ENCODE results near the gene C1QTNF9B.

Gene C1QTNF9B

GRCh38 chr13:23902975-23903905 lies 5.9 kb upstream of the C1QTNF9B start:
- Histone ChIP-seq H3K4me2 (ENCODE audit: low read depth, low read length, poor library complexity, severe bottlenecking) (no peak overlapping the region), H3K27me3 (ENCODE audit: low read length) (no peaks in the 10 kb centered on the region), H3K27ac (ENCODE audit: low read depth, low read length) (no peak overlapping the region), H3K79me2 (ENCODE audit: insufficient read depth, low read length) (no peaks in the 10 kb centered on the region), H3K9ac (ENCODE audit: low read length) (no peak overlapping the region), H3K4me3 (ENCODE audit: insufficient read depth, low read length, poor library complexity, severe bottlenecking) (no peak overlapping the region), H2AFZ (ENCODE audit: low read depth, low read length, severe bottlenecking) (no peak overlapping the region), H3F3A (ENCODE audit: insufficient read depth) (no peaks in the 10 kb centered on the region), H3K36me3 (ENCODE audit: low read length) (no peaks in the 10 kb centered on the region), H3K9me2 (replicated peaks; ENCODE audit: insufficient read depth, low read length) (no peaks in the 10 kb centered on the region), H4K20me1 (ENCODE audit: low read depth, low read length) (no peaks in the 10 kb centered on the region), H3K9me3 (ENCODE audit: insufficient read depth, low read length) (no peaks in the 10 kb centered on the region)
- TF ChIP-seq EZH2phosphoT487 (conservative IDR thresholded peaks at IDR 0.05; ENCODE audit: low read length): no peak
- TF ChIP-seq CTCF (IDR thresholded peaks at IDR 0.05; ENCODE audit: insufficient read depth, low read length, poor library complexity, severe bottlenecking): no peak

- Histone ChIP-seq H3K36me3 (ENCODE audit: low read length) (no peaks in the 10 kb centered on the region), H3K9me3 (ENCODE audit: insufficient read depth, low read length) (no peaks in the 10 kb centered on the region), H3K79me2 (ENCODE audit: insufficient read depth, low read length) (no peaks in the 10 kb centered on the region), H4K20me1 (ENCODE audit: low read depth, low read length) (no peaks in the 10 kb centered on the region), H3F3A (ENCODE audit: insufficient read depth) (no peaks in the 10 kb centered on the region), H3K9me2 (replicated peaks; ENCODE audit: insufficient read depth, low read length) (no peaks in the 10 kb centered on the region), H3K4me3 (ENCODE audit: insufficient read depth, low read length, poor library complexity, severe bottlenecking) (no peak overlapping the region), H2AFZ (ENCODE audit: low read depth, low read length, severe bottlenecking) (no peak overlapping the region), H3K27ac (ENCODE audit: low read depth, low read length) (no peak overlapping the region), H3K9ac (ENCODE audit: low read length) (no peak overlapping the region), H3K4me2 (ENCODE audit: low read depth, low read length, poor library complexity, severe bottlenecking) (no peak overlapping the region), H3K27me3 (ENCODE audit: low read length) (no peaks in the 10 kb centered on the region)
- TF ChIP-seq CTCF (IDR thresholded peaks at IDR 0.05; ENCODE audit: insufficient read depth, low read length, poor library complexity, severe bottlenecking): no peak
- no peak for TF ChIP-seq EZH2phosphoT487 (conservative IDR thresholded peaks at IDR 0.05; ENCODE audit: low read length)
Measured at GRCh38 chr13:23901365-23901764, 4.1 kb upstream of the C1QTNF9B start.

GRCh38 chr13:23899555-23899954 lies 2.3 kb upstream of the C1QTNF9B start:
- no peaks in the 10 kb centered on the region for H3F3A ChIP-seq (ENCODE audit: insufficient read depth)
- no peak overlapping the region for H3K27ac ChIP-seq (ENCODE audit: low read depth, low read length)
- no peak overlapping the region for H3K4me2 ChIP-seq (ENCODE audit: low read depth, low read length, poor library complexity, severe bottlenecking)
- H3K27me3 ChIP-seq (ENCODE audit: low read length): no peaks in the 10 kb centered on the region
- TF ChIP-seq EZH2phosphoT487 (conservative IDR thresholded peaks at IDR 0.05; ENCODE audit: low read length): no peak
- peak; percentile 32 for TF ChIP-seq CTCF (IDR thresholded peaks at IDR 0.05; ENCODE audit: insufficient read depth, low read length, poor library complexity, severe bottlenecking)
- H4K20me1 ChIP-seq (ENCODE audit: low read depth, low read length): no peaks in the 10 kb centered on the region
- H3K79me2 ChIP-seq (ENCODE audit: insufficient read depth, low read length): no peaks in the 10 kb centered on the region
- no peak overlapping the region for H3K9ac ChIP-seq (ENCODE audit: low read length)
- H3K36me3 ChIP-seq (ENCODE audit: low read length): no peaks in the 10 kb centered on the region
- H3K9me3 ChIP-seq (ENCODE audit: insufficient read depth, low read length): no peaks in the 10 kb centered on the region
- H3K9me2 ChIP-seq (replicated peaks; ENCODE audit: insufficient read depth, low read length): no peaks in the 10 kb centered on the region
- no peak overlapping the region for H3K4me3 ChIP-seq (ENCODE audit: insufficient read depth, low read length, poor library complexity, severe bottlenecking)
- no peak overlapping the region for H2AFZ ChIP-seq (ENCODE audit: low read depth, low read length, severe bottlenecking)
